HepG2 (cell line): ENCODE results near the gene GPC6. TPM values are rescaled to one million over a fixed set of nuclear protein-coding genes. Genes with fewer than 3 reads are reported as not detected.

Experiments used
- ATAC-seq: fragments of 200-7000 bp; cut with Tn5 transposase; 3 replicates; pipeline ENCODE4 v1.9.1; 2020; ENCODE audit warnings: mild to moderate bottlenecking, moderate library complexity
- BruUV-seq: library from RNA; stranded (reverse); fragments of 400-500 nt; replicated peaks from 2 replicates; lab custom pipeline; 2021; lab: Mats Ljungman, UMichigan
- CTCF ChIA-PET: fragments of 300-600 bp; formaldehyde crosslinking; extraction: SDS; loops from one replicate; lab custom pipeline; 2021; ENCODE audit warnings: low total read pairs, inconsistent platforms, low intra/inter-chr PET ratio; lab: Yijun Ruan, JAX
- POLR2A ChIA-PET: fragments of 350-600 bp; sonication (Branson Sonifier 250); formaldehyde crosslinking; loops from one replicate; lab custom pipeline; 2020; ENCODE audit warnings: antibody characterized with exemption, inconsistent platforms; lab: Yijun Ruan, JAX
- DNase-seq: peaks from one replicate; pipeline ENCODE4 v3.0.0-alpha.2; 2015; ENCODE audit warnings: low spot score
- FAIRE-seq: peaks from 3 replicates; lab custom pipeline; 2011; peaks lifted over from hg19 to GRCh38; lab: Jason Lieb, UNC
- H2AFZ ChIP-seq: one replicate; pipeline ENCODE4 v1.6.1; 2011; ENCODE audit warnings: low read length, inconsistent platforms
- H3K27ac ChIP-seq: fragments of 300-600 bp; 3 replicates; pipeline ENCODE4 v1.8.0; 2011; ENCODE audit warnings: mixed run types, mild to moderate bottlenecking, mixed read lengths, low read length, inconsistent platforms; ENCODE audit not compliant: insufficient read depth; ENCODE audit errors: extremely low read length
- H3K27me3 ChIP-seq, 2 experiments: fragments of 200-600 bp in 1 of 2; 2 replicates in 1 of 2; 3 replicates in 1 of 2; pipeline versions ENCODE4 v1.6.0 to v1.8.0; 2011; ENCODE audit warnings: low read length in 2 of 2, mild to moderate bottlenecking in 2 of 2, moderate library complexity in 2 of 2, inconsistent platforms in 1 of 2; ENCODE audit not compliant: insufficient read depth in 2 of 2, control insufficient read depth in 1 of 2
- H3K36me3 ChIP-seq, 2 experiments: fragments of 200-600 bp in 1 of 2; replicated peaks in 1 of 2; 2 replicates in 1 of 2; 3 replicates in 1 of 2; pipeline versions ENCODE4 v1.5.1 to v1.8.0; 2011; ENCODE audit warnings: low read length in 2 of 2, inconsistent platforms in 1 of 2; ENCODE audit not compliant: insufficient read depth in 2 of 2, control insufficient read depth in 1 of 2
- H3K4me1 ChIP-seq: 2 replicates; pipeline ENCODE4 v1.5.1; 2012; ENCODE audit warnings: low read length, inconsistent platforms; ENCODE audit not compliant: insufficient read depth
- H3K4me2 ChIP-seq: 2 replicates; pipeline ENCODE4 v1.6.0; 2011; ENCODE audit warnings: low read depth, low read length, inconsistent platforms
- H3K4me3 ChIP-seq, 3 experiments: fragments of 200-600 bp in 1 of 3; sonication (generic), shearing (Covaris generic) in 1 of 3; replicated peaks in 1 of 3; 2 replicates each; pipeline ENCODE4 v1.5.1; 2011 to 2016; ENCODE audit warnings: low read length in 3 of 3, inconsistent platforms in 2 of 3, low read depth in 2 of 3, mild to moderate bottlenecking in 2 of 3, control low read depth in 1 of 3, mixed read lengths in 1 of 3; ENCODE audit not compliant: insufficient read depth in 1 of 3
- H3K79me2 ChIP-seq: one replicate; pipeline ENCODE4 v1.6.1; 2011; ENCODE audit warnings: low read length, inconsistent platforms; ENCODE audit not compliant: insufficient read depth
- H3K9ac ChIP-seq: 2 replicates; pipeline ENCODE4 v1.6.0; 2011; ENCODE audit warnings: mild to moderate bottlenecking, low read depth, low read length, inconsistent platforms; ENCODE audit not compliant: insufficient read depth
- H3K9me3 ChIP-seq: 2 replicates; pipeline ENCODE4 v1.5.1; 2012; ENCODE audit warnings: mild to moderate bottlenecking, low read length
- H4K20me1 ChIP-seq: 2 replicates; pipeline ENCODE4 v1.6.0; 2011; ENCODE audit warnings: inconsistent platforms, mild to moderate bottlenecking, low read length, moderate library complexity; ENCODE audit not compliant: insufficient read depth
- AGO1 ChIP-seq: fragments of 200-400 bp; formaldehyde crosslinking; IDR thresholded peaks from 2 replicates; pipeline ENCODE4 v1.6.1; 2017; ENCODE audit warnings: mild to moderate bottlenecking, low read depth, low read length, moderate library complexity; ENCODE audit not compliant: poor library complexity, severe bottlenecking
- CBX5 ChIP-seq: sonication (generic); formaldehyde crosslinking; IDR thresholded peaks from 2 replicates; pipeline ENCODE4 v1.4.0; 2020; ENCODE audit warnings: missing genetic modification reagents, borderline replicate concordance
- ETV5 ChIP-seq: IDR thresholded peaks from 2 replicates; pipeline ENCODE4 v1.6.1; 2018; ENCODE audit warnings: missing biosample characterization, missing genetic modification reagents, inconsistent platforms, borderline replicate concordance
- MAFK ChIP-seq, 2 experiments: IDR thresholded peaks in 1 of 2; conservative IDR thresholded peaks in 1 of 2; 2 replicates each; pipeline ENCODE4 v1.6.1; 2011; ENCODE audit warnings: improper control_type of control experiment in 2 of 2, low read length in 2 of 2
- NFKB2 ChIP-seq: sonication (generic); formaldehyde crosslinking; IDR thresholded peaks from 2 replicates; pipeline ENCODE4 v1.4.0; 2020; ENCODE audit warnings: missing genetic modification reagents, borderline replicate concordance
- PCBP2 ChIP-seq: fragments of 200-400 bp; formaldehyde crosslinking; optimal IDR thresholded peaks from 2 replicates; pipeline ENCODE3; 2018; ENCODE audit warnings: low read length, low read depth; ENCODE audit not compliant: poor library complexity, severe bottlenecking
- PHF8 ChIP-seq: sonication (generic); formaldehyde crosslinking; IDR thresholded peaks from 2 replicates; pipeline ENCODE4 v1.5.0; 2020; ENCODE audit warnings: missing genetic modification reagents
- SMAD9 ChIP-seq: sonication (generic); formaldehyde crosslinking; IDR thresholded peaks from 2 replicates; pipeline ENCODE4 v1.5.1; 2020; ENCODE audit warnings: mild to moderate bottlenecking, missing genetic modification reagents
- THAP11 ChIP-seq: IDR thresholded peaks from 2 replicates; pipeline ENCODE4 v1.6.1; 2016; ENCODE audit warnings: missing biosample characterization, missing genetic modification reagents
- ZBTB7B ChIP-seq: sonication (generic); formaldehyde crosslinking; IDR thresholded peaks from 2 replicates; pipeline ENCODE4 v1.4.0; 2020; ENCODE audit warnings: missing genetic modification reagents
- ZNF136 ChIP-seq: sonication (generic); formaldehyde crosslinking; IDR thresholded peaks from 2 replicates; pipeline ENCODE4 v1.8.1; 2022; ENCODE audit warnings: low read depth, mild to moderate bottlenecking, moderate library complexity, missing genetic modification reagents
- ZNF572 ChIP-seq: sonication (generic); formaldehyde crosslinking; IDR thresholded peaks from 2 replicates; pipeline ENCODE4 v1.5.1; 2020; ENCODE audit warnings: mild to moderate bottlenecking, missing genetic modification reagents
- WGBS: methylation state at CpG from one replicate; pipeline ENCODE4 v1.1.6; 2017; ENCODE audit warnings: low lambda C conversion rate; 5-methylcytosine and 5-hydroxymethylcytosine counted together
- in situ Hi-C: cut with HindIII; loops from 2 replicates; pipeline ENCODE4 v1.10.0; 2017; ENCODE audit warnings: low pct_unique_long_range_greater_than_20kb; ENCODE audit not compliant: extremely low pct_ligation_motif_present
- intact Hi-C: fragments of 100-400 bp; cut with micrococcal nuclease; formaldehyde crosslinking; loops from one replicate; pipeline ENCODE4 v1.10.0; 2022; ENCODE audit not compliant: unreplicated experiment
- polyA plus RNA-seq, 8 experiments: library from polyadenylated mRNA; depleted of rRNA in 3 of 8; stranded (reverse) in 7 of 8; unstranded in 1 of 8; fragments of >200 nt; fragmentation: Illumina TruSeq in 4 of 8; extraction: Trizol in 4 of 8; gene quantifications; 2 replicates each; pipeline versions ENCODE4 v1.2.1 to v1.2.3, GENCODE V29; 2011 to 2016; ENCODE audit warnings: low read depth in 4 of 8, missing spikeins in 1 of 8, mixed read lengths in 1 of 8; ENCODE audit not compliant: insufficient read depth in 1 of 8
- total RNA-seq, 5 experiments: library from RNA; depleted of rRNA; stranded (reverse); fragments of >200 nt; fragmentation: Illumina TruSeq; extraction: Trizol; gene quantifications; 2 replicates each; pipeline ENCODE4 v1.2.3, GENCODE V29; 2016; ENCODE audit warnings: low read depth in 1 of 5
- TF ChIP-seq, protein P1 (sequence below): sonication (generic); formaldehyde crosslinking; IDR thresholded peaks from 2 replicates; pipeline ENCODE4 v1.4.0; 2020; ENCODE audit warnings: missing genetic modification reagents, borderline replicate concordance

The GPC6 gene
- total and polyA plus RNA-seq, 2 of the 13 experiments (the other 11 are each of a cell fraction or from before 2014, with no cell fraction given): 24.5 to 33.9 TPM

DNA sequence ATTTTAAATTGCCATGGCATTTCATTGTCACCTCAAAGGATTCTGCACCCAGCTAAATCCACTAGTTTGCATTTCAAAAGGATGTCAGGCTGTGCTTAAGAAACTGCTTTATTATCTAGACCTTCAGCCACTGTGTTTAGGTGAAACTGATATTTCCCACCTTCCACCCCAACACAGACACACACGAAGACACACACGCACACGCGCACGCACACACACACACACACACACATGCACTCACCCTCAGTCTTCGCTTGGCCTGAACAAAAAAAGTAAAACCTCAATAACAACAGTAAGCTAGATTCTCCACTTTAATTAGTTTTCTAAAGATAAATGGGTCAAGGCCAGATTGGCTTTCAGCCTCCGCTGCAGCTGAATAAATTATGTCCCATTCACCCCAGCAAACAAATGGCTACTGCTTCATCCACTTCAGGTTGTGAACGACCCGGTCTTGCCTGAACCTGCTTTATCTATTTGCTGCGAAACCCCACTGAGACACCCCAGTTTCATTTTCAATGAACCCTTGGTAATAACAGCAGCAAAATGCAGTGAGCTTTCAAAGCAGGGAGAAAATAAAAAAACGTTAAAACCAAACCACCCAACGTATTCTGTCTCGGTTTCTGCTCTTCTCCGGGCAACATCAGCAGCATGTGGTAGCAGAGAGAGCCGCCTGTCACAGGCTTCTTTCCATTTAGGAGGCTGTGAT, 1086.1 kb downstream of the GPC6 start:
- no peak overlapping the region for H3K27ac ChIP-seq
- no peak for TF ChIP-seq SMAD9 (CRISPR knock-in tag)
- TF ChIP-seq PCBP2: no peak
- no peak for TF ChIP-seq ETV5
- no peak for TF ChIP-seq ZBTB7B (CRISPR knock-in tag)
- TF ChIP-seq NFKB2 (CRISPR knock-in tag): no peak
- no peak for TF ChIP-seq AGO1
- TF ChIP-seq, protein P1, sequence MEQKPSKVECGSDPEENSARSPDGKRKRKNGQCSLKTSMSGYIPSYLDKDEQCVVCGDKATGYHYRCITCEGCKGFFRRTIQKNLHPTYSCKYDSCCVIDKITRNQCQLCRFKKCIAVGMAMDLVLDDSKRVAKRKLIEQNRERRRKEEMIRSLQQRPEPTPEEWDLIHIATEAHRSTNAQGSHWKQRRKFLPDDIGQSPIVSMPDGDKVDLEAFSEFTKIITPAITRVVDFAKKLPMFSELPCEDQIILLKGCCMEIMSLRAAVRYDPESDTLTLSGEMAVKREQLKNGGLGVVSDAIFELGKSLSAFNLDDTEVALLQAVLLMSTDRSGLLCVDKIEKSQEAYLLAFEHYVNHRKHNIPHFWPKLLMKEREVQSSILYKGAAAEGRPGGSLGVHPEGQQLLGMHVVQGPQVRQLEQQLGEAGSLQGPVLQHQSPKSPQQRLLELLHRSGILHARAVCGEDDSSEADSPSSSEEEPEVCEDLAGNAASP (CRISPR knock-in tag): no peak
- TF ChIP-seq CBX5: no peak
- no peak for TF ChIP-seq MAFK (conservative IDR thresholded peaks at IDR 0.05 in 1 of 2, IDR thresholded peaks at IDR 0.05 in 1 of 2; ENCODE audit: low read length in 2 of 2)
- TF ChIP-seq ZNF572 (CRISPR knock-in tag): no peak
- TF ChIP-seq PHF8 (CRISPR knock-in tag): no peak
- TF ChIP-seq THAP11: no peak
- TF ChIP-seq ZNF136 (CRISPR knock-in tag): no peak
- CTCF ChIA-PET: no interaction called here
- H3K9ac ChIP-seq: no peak overlapping the region
- ATAC-seq: no peak
- no TSS peak for BruUV-seq
- no peak for FAIRE-seq
- H3K4me1 ChIP-seq: no peaks in the 10 kb centered on the region
- no peak overlapping the region for H3K4me2 ChIP-seq
- H4K20me1 ChIP-seq: no peaks in the 10 kb centered on the region
- in situ Hi-C loops: no loop called here
- H3K27me3 ChIP-seq: no peaks in the 10 kb centered on the region
- POLR2A ChIA-PET: interaction anchor here (0.9 kb wide), 1 partner anchor 9 kb away, joined by 3 read pairs; no protein-coding TSS in a partner anchor
- 95% methylated on average over 15 of the region's 15 CpGs for WGBS
- no peak overlapping the region for H2AFZ ChIP-seq
- no peaks in the 10 kb centered on the region for H3K9me3 ChIP-seq
- intact Hi-C loops: no loop called here
- H3K36me3 ChIP-seq: no peaks in the 10 kb centered on the region
- H3K79me2 ChIP-seq: no peaks in the 10 kb centered on the region
- H3K4me3 ChIP-seq: no peak overlapping the region
- no peak for DNase-seq
